GM19240 (cell line): ENCODE data around the gene FGF10.

Experiments used
- DNase-seq: peaks from one replicate; pipeline ENCODE4 v3.0.0; 2011; ENCODE audit warnings: low spot score; ENCODE audit not compliant: insufficient read length

FGF10 gene

GRCh38 chr5:44358421-44358820, 30.8 kb downstream of the FGF10 start:
- DNase-seq: no peak

- no peak for DNase-seq
Observed at GRCh38 chr5:44356231-44356630, 33.0 kb downstream of the FGF10 start.

- DNase-seq: no peak
Observed at GRCh38 chr5:44345871-44346270, 43.3 kb downstream of the FGF10 start.

DNA sequence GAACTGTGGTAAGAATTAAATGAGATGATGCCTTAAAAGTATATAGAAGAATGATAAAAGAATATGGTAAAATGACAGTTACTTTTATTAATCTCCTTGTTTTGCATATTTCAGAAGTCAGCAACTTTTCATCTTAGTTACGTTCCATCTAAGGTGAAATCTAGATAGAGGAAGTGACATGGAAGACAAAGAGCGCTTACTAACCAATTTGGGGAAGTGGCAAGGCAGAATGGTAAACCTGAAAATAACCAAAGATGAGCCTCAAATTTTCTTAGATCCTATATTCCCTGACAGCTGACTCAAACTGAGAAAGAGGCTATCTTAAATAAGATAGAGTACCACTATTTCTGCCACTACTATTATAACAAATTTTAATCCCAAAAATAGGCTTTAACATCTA, 52.5 kb downstream of the FGF10 start:
- DNase-seq: no peak

DNA sequence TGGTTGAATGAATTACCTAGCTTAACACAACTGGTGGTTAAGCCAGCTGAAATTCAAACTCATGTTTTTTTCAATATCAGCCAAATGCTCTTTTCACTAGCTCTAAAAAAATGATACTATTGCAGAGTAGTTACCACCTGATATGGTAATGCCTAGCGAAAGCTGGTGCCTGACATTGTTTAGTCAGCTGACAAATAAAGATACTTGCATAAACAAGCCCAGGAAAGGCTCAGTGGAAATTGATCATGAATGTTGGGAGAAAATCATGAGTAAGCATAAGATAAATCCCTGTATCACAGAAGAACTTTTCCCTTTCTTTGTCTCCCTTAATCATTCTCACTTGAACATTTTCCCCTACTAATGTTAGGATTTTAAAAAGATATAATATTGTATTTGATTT, 54.6 kb downstream of the FGF10 start:
- DNase-seq: no peak

DNA sequence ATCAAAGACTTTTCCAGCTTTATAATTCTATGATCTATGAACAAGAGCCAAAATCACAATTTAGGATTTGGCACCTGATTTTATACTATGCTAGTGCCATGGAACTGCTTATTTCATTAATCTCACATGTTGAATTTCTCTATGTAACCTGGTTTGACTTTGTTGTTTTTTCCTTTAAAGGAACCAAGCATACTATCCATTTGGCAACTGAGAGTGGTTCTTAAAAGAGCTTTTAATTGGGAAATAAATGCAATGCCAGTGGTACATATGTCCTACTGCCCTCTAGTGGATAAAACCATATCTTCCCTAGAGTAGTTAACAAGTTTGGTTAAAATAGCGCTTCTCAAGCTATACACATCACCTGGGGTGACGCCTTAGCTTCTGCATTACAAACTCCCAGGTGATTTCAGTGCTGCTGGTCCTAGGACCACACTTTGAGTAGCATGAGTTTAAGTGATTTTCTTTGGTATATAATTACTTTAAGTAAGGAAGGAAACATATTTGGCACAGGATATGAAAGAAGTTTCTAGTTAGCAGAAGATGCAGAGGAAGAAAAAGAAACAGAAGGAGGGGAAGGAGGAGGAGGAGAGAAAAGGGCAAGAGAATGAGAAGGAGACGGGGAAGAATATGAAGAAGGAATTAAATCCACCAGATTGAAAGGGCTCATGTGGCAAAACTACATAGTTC, 56.8 kb downstream of the FGF10 start:
- no peak for DNase-seq

- no peak for DNase-seq
Observed at GRCh38 chr5:44331471-44332050, 57.7 kb downstream of the FGF10 start.

DNA sequence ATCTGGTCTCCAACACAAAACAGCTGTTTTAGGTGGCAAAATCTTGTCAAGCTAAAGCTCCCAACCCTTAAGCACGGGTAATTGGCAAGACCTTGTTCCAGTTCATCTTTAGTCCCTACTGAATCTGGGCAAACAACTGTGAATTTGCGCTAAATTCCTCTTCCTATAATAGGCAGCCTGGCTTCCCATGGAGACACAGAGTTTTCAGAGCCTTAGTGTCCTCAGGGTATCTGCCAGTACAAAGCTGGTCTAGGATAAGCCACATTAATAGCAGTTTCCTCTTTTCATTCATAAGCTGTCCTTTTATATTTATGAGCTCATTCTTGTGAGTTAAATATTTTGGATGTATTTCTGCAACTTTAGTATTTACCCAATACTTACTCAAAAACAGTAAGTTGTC, 59.5 kb downstream of the FGF10 start:
- DNase-seq: no peak

- no peak for DNase-seq
Observed at GRCh38 chr5:44321144-44321725, 68.0 kb downstream of the FGF10 start.

GRCh38 chr5:44320188-44320587, 69.0 kb downstream of the FGF10 start:
- no peak for DNase-seq

- no peak for DNase-seq
Observed at GRCh38 chr5:44318883-44319282, 70.3 kb downstream of the FGF10 start.

GRCh38 chr5:44312374-44312773, 76.8 kb downstream of the FGF10 start:
- no peak for DNase-seq

DNA sequence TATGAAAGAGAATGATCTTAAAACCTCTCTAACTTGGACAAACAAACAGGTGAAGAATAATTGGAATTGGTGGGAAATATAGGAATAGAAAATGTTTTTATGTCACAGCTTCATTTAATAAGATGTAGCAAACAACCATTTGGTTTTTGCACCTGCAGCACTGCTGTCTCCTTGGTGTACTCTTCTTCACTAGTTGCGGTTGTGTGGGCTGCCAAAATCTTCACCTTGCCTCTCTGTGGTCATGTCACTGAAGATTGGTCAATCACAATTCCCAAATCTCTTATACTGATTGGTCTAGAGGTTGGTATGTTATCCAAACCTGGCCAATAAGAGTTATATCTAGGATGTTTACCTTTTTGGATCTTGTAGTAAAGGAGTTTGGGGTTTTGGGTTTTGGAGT, 88.7 kb downstream of the FGF10 start:
- no peak for DNase-seq

- DNase-seq: no peak
Observed at GRCh38 chr5:44299394-44299793, 89.8 kb downstream of the FGF10 start.

DNA sequence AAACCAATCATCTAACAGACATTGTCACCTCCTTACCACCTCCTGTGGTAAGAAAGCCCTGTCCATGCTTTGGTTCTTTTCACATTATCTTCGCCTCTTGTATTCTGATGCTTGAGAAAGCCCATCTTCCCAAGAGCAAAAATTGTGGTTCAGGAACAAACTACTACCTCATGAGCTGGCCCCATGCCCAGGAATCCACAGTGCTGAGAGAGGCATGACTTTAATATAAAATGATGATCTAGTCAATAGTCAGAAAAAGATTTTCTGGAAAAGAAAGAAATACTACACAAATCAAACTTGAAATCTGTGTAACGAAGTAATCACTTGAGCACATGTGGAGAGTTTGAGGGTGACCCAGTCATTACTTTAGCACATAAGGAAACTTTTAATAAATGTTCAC, 94.7 kb downstream of the FGF10 start:
- DNase-seq: no peak

DNA sequence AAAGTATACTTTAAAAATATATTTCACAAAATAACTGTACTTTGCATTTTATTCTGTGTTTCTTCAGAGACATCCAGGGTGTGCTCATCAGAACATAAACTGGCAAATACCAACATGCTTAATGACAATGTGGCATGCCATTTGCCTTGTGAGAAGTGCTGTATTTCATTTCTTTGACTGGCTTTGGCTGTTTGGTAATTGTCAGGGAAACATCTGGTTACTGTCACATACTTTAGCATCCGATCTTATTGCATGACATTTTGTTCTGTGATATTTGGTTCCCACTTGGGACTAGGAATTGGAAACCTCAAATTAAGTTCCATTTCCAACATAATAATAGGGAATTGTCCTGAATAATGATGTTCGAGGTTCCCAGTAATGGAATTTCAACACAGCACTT, 96.5 kb downstream of the FGF10 start:
- DNase-seq: no peak

DNA sequence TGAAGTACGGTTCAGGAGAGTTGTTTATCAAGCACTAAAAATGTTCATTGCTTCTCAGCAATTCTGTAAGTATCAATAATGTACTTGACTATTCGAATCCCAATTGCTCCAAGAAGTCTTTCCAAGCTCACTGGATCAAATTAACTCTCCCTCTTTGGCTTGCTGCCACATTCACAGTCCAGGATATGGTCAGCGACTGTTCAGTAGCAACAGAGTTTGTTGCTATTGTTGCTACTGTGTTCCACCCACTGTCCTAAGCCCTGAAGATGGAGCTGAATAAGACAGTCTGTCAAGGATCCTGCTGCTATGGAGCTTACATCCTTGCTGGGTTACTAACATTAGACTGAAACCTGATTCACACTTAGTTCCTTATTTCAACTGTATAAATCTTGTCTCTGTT, 110.8 kb downstream of the FGF10 start:
- DNase-seq: no peak

GRCh38 chr5:44275908-44276307, 113.3 kb downstream of the FGF10 start:
- DNase-seq: no peak

GRCh38 chr5:44275329-44275728, 113.9 kb downstream of the FGF10 start:
- DNase-seq: no peak

DNA sequence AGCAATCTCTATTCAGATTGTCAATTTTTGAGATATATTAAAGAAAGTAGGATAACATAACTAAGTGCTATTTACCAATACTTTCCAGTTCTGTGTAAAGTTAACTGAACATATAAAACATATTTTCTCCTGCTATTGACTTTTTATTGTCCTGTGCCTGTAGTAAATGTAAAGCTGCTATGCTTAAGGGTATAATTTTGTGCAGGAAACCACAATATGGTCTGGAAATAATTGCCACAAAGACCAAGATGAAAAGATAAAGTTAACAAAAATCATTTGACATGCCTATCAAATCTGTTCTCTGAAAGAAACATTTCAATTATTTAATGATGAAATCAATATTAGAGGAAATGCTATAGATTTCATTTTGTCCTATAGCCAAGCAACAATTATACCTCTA, 121.3 kb downstream of the FGF10 start:
- no peak for DNase-seq

GRCh38 chr5:44266882-44267576, 122.2 kb downstream of the FGF10 start:
- DNase-seq: no peak

DNA sequence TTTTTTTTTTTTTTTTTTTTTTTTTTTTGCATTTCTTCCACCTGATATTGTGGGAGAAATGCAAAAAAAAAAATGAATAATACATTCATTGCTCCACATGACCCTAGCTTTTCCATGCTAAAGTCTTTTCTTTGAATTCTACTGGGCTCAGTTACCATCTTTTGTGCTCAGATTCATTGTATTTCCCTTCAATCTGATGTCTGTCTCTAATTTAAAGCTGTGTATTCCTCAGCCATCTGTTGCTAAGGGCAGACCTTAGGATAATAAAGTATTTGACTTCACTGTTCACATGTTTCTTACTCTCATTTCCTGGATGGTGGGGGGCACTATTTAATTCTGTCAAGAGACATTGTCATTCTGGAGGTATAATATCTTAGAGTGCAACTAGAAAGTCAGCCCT, 123.5 kb downstream of the FGF10 start:
- no peak for DNase-seq

DNA sequence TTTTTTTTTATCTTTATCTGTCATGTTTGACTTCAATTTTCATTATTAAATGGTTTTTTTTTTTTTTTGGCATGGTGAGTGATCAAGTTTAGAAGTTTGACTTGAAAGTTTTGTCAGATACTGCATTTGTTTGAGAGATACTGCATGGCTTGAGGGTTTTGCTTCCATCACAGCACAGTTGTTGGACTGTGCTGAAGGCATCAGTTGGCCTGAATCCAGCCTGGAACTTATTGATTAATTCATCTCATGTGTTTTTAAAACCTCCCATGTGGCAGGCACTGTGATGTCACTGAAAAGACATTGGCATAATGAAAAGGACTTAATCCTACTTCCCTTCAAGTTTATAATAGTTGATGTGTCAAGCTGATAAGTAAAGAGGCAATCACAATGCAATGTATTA, 128.4 kb downstream of the FGF10 start:
- DNase-seq: no peak
